GM23338 (cell line): ENCODE results near the gene RAD51AP2. TPM values are rescaled to one million over a fixed set of nuclear protein-coding genes. Genes with fewer than 3 reads are reported as not detected.
A peak's percentile ranks its signal among the peaks of the same experiment; 100 is the strongest.

Experiments
- ATAC-seq: fragments of 200-7000 bp; cut with Tn5 transposase; 3 replicates; pipeline ENCODE4 v1.9.1; 2020
- DNase-seq: peaks from one replicate; pipeline ENCODE4 v3.0.0-alpha.2; 2015; ENCODE audit warnings: low spot score
- H2AFZ ChIP-seq: fragments of 200-600 bp; sonication (generic); 2 replicates; pipeline ENCODE4 v1.8.0; 2016; ENCODE audit warnings: antibody characterized with exemption, mild to moderate bottlenecking, moderate library complexity
- H3F3A ChIP-seq: fragments of 200-600 bp; sonication (generic); replicated peaks from 2 replicates; pipeline ENCODE4 v1.8.0; 2017; ENCODE audit warnings: antibody characterized with exemption, mixed run types, low read depth
- H3K27ac ChIP-seq: fragments of 200-600 bp; sonication (generic); 2 replicates; pipeline ENCODE4 v1.6.1; 2016; ENCODE audit warnings: low read depth
- H3K27me3 ChIP-seq: fragments of 200-600 bp; sonication (generic); 2 replicates; pipeline ENCODE4 v1.8.0; 2016; ENCODE audit warnings: mild to moderate bottlenecking, mixed run types, moderate library complexity; ENCODE audit not compliant: insufficient read depth
- H3K36me3 ChIP-seq: fragments of 200-600 bp; sonication (generic); 2 replicates; pipeline ENCODE4 v1.8.0; 2016; ENCODE audit warnings: mild to moderate bottlenecking; ENCODE audit not compliant: insufficient read depth
- H3K4me1 ChIP-seq: fragments of 200-600 bp; sonication (generic); 2 replicates; pipeline ENCODE4 v1.8.0; 2016; ENCODE audit warnings: mild to moderate bottlenecking, moderate library complexity; ENCODE audit not compliant: insufficient read depth
- H3K4me2 ChIP-seq: fragments of 200-600 bp; sonication (generic); 2 replicates; pipeline ENCODE4 v1.7.1; 2017; ENCODE audit warnings: mixed run types
- H3K4me3 ChIP-seq: fragments of 200-600 bp; sonication (generic); 2 replicates; pipeline ENCODE4 v1.6.1; 2016; ENCODE audit warnings: mixed run types
- H3K79me2 ChIP-seq: fragments of 200-600 bp; sonication (generic); replicated peaks from 2 replicates; pipeline ENCODE4 v1.8.0; 2017; ENCODE audit warnings: mild to moderate bottlenecking; ENCODE audit not compliant: insufficient read depth
- H3K9me2 ChIP-seq: fragments of 200-600 bp; sonication (generic); 2 replicates; pipeline ENCODE4 v1.8.0; 2017; ENCODE audit not compliant: insufficient read depth
- H4K20me1 ChIP-seq: fragments of 200-600 bp; sonication (generic); replicated peaks from 2 replicates; pipeline ENCODE4 v1.8.0; 2017; ENCODE audit warnings: mild to moderate bottlenecking; ENCODE audit not compliant: insufficient read depth
- H3K27ac Mint-ChIP-seq: 2 replicates; pipeline ENCODE4 v1.8.0; 2020; ENCODE audit warnings: inconsistent platforms, mild to moderate bottlenecking, moderate library complexity, mixed read lengths
- H3K27me3 Mint-ChIP-seq: 3 replicates; pipeline ENCODE4 v1.8.0; 2022; ENCODE audit warnings: low read depth, mild to moderate bottlenecking, moderate library complexity, mixed read lengths, inconsistent platforms; ENCODE audit not compliant: insufficient read depth, poor library complexity
- H3K36me3 Mint-ChIP-seq: 3 replicates; pipeline ENCODE4 v1.8.0; 2021; ENCODE audit warnings: low read depth, mild to moderate bottlenecking, inconsistent platforms, moderate library complexity, mixed read lengths
- H3K4me1 Mint-ChIP-seq: 3 replicates; pipeline ENCODE4 v1.8.0; 2020; ENCODE audit warnings: mild to moderate bottlenecking, inconsistent platforms, mixed read lengths
- H3K4me3 Mint-ChIP-seq: 3 replicates; pipeline ENCODE4 v1.8.0; 2021; ENCODE audit warnings: moderate library complexity, mild to moderate bottlenecking, inconsistent platforms, mixed read lengths
- H3K9me3 Mint-ChIP-seq: 3 replicates; pipeline ENCODE4 v1.8.0; 2020; ENCODE audit warnings: moderate library complexity, mild to moderate bottlenecking, inconsistent platforms, mixed read lengths
- CREB1 ChIP-seq: fragments of 250-450 bp; sonication (Bioruptor Pico); IDR thresholded peaks from 2 replicates; pipeline ENCODE4 v1.5.0; 2020; ENCODE audit warnings: low read depth, mild to moderate bottlenecking, moderate library complexity
- EZH2 ChIP-seq: fragments of 200-600 bp; sonication (generic); IDR thresholded peaks from one replicate; pipeline ENCODE4 v1.8.0; 2017; ENCODE audit warnings: antibody characterized with exemption, mild to moderate bottlenecking, low read depth; ENCODE audit not compliant: unreplicated experiment
- EZH2phosphoT487 ChIP-seq: fragments of 200-600 bp; sonication (generic); IDR thresholded peaks from one replicate; pipeline ENCODE4 v1.8.1; 2018; ENCODE audit warnings: antibody characterized with exemption; ENCODE audit not compliant: unreplicated experiment
- POLR2AphosphoS5 ChIP-seq: IDR thresholded peaks from 2 replicates; pipeline ENCODE4 v1.6.1; 2016; ENCODE audit warnings: antibody characterized with exemption, low read depth
- ZNF114 ChIP-seq: fragments of 250-450 bp; sonication (Bioruptor Pico); IDR thresholded peaks from 2 replicates; pipeline ENCODE4 v1.5.0; 2020; ENCODE audit warnings: mild to moderate bottlenecking, moderate library complexity
- polyA plus RNA-seq: library from polyadenylated mRNA; unstranded; fragments of >200 nt; fragmentation: Nextera tagmentation; extraction: Ambion mirVana; gene quantifications from 2 replicates; pipeline ENCODE4 v1.2.1, GENCODE V29; 2016
- total RNA-seq: library from RNA; depleted of rRNA; stranded (reverse); fragments of >200 nt; shearing (Covaris generic); gene quantifications from 2 replicates; pipeline ENCODE4 v1.2.3, GENCODE V29; 2014
- TF ChIP-seq, protein P1 (sequence below): IDR thresholded peaks from 2 replicates; pipeline ENCODE4 v1.6.1; 2016; ENCODE audit warnings: antibody characterized with exemption
- TF ChIP-seq, protein P2 (sequence below), 2 experiments: fragments of 200-600 bp in 1 of 2; sonication (generic) in 1 of 2; conservative IDR thresholded peaks; 2 replicates each; pipeline versions ENCODE4 v1.5.1 to v1.6.1; 2016 to 2017; ENCODE audit warnings: antibody characterized with exemption in 2 of 2, low read depth in 2 of 2, mild to moderate bottlenecking in 2 of 2, moderate library complexity in 1 of 2

Gene RAD51AP2
- total and polyA plus RNA-seq, 2 experiments from 2014 or later, result 0.16 to 0.38 TPM

DNA sequence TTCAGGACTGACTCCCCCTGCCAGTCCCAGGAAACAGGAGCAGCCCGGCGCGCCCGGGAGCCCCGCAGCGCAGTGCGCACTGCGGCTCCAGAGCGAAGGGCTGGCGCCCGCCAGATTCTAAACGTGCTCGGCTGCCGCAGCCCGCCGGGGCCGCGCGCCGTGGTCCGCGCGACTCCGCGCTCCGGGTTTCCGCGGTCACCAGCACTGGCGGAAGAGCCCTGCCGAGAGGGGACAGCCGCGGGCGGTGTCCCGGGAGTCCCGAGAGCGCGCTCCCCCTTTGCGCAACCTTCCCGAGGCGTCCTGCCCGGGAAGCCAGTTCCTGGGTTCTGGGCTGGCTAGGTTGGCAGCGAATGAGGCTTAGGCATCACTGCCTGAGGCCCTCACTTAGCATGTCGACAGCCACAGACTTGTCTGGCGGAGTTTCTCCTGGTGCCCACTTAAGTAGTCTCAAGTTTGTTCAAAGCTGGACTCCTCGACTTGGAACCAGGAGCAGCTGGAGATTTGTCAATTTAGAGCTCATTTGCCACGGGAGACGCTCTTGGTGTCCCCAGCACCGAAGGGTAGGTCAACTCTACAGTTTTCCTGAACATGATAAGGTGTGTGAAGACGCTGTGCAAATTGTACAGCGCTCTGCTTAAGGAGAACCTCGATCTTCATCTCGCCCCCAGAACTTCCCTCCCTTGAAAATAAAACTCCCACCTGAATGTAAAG, 20.8 kb upstream of the RAD51AP2 start:
- H3K27ac Mint-ChIP-seq, result peak overlapping the region; percentile 97
- peaks cover 27% of the 10 kb centered on the region for H3K79me2 ChIP-seq
- peak overlapping the region; percentile 77; the same call in 1 of the 2 replicates for H2AFZ ChIP-seq
- peaks cover 22% of the 10 kb centered on the region for H3K4me1 ChIP-seq
- no peaks in the 10 kb centered on the region for H3K9me2 ChIP-seq
- ATAC-seq (peak; percentile 62), DNase-seq (peak; percentile 81)
- no peaks in the 10 kb centered on the region for H3K36me3 ChIP-seq
- peak overlapping the region; percentile 93 for H3K27ac ChIP-seq
- peaks cover 30% of the 10 kb centered on the region for H3K4me1 Mint-ChIP-seq
- H3K4me3 Mint-ChIP-seq, result peak overlapping the region; percentile 93
- no peaks in the 10 kb centered on the region; the same call in 2 of the 3 replicates for H3K9me3 Mint-ChIP-seq
- peak overlapping the region; percentile 82 for H3K4me2 ChIP-seq
- no peaks in the 10 kb centered on the region for H4K20me1 ChIP-seq
- no peaks in the 10 kb centered on the region for H3K36me3 Mint-ChIP-seq
- TF ChIP-seq POLR2AphosphoS5, result peak; percentile 65
- TF ChIP-seq, protein P1, sequence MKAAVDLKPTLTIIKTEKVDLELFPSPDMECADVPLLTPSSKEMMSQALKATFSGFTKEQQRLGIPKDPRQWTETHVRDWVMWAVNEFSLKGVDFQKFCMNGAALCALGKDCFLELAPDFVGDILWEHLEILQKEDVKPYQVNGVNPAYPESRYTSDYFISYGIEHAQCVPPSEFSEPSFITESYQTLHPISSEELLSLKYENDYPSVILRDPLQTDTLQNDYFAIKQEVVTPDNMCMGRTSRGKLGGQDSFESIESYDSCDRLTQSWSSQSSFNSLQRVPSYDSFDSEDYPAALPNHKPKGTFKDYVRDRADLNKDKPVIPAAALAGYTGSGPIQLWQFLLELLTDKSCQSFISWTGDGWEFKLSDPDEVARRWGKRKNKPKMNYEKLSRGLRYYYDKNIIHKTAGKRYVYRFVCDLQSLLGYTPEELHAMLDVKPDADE, result peak; percentile 48; the same call in 1 of the 2 replicates
- TF ChIP-seq CREB1, result 0 out of 2 replicates have a peak, but pooled peaks have one; percentile 31
- TF ChIP-seq, protein P2, sequence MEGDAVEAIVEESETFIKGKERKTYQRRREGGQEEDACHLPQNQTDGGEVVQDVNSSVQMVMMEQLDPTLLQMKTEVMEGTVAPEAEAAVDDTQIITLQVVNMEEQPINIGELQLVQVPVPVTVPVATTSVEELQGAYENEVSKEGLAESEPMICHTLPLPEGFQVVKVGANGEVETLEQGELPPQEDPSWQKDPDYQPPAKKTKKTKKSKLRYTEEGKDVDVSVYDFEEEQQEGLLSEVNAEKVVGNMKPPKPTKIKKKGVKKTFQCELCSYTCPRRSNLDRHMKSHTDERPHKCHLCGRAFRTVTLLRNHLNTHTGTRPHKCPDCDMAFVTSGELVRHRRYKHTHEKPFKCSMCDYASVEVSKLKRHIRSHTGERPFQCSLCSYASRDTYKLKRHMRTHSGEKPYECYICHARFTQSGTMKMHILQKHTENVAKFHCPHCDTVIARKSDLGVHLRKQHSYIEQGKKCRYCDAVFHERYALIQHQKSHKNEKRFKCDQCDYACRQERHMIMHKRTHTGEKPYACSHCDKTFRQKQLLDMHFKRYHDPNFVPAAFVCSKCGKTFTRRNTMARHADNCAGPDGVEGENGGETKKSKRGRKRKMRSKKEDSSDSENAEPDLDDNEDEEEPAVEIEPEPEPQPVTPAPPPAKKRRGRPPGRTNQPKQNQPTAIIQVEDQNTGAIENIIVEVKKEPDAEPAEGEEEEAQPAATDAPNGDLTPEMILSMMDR (conservative IDR thresholded peaks at IDR 0.05; ENCODE audit: low read depth in 2 of 2), result 0 out of 4 replicates have a peak, but pooled peaks of 1 of the 2 experiments have one; percentile 3
- TF ChIP-seq ZNF114 (CRISPR knock-in tag), result no peak
- peaks cover 13% of the 10 kb centered on the region for H3K27me3 ChIP-seq
- H3F3A ChIP-seq, result peaks cover 13% of the 10 kb centered on the region
- H3K4me3 ChIP-seq, result peak overlapping the region; percentile 82
- peaks cover 16% of the 10 kb centered on the region for H3K27me3 Mint-ChIP-seq

DNA sequence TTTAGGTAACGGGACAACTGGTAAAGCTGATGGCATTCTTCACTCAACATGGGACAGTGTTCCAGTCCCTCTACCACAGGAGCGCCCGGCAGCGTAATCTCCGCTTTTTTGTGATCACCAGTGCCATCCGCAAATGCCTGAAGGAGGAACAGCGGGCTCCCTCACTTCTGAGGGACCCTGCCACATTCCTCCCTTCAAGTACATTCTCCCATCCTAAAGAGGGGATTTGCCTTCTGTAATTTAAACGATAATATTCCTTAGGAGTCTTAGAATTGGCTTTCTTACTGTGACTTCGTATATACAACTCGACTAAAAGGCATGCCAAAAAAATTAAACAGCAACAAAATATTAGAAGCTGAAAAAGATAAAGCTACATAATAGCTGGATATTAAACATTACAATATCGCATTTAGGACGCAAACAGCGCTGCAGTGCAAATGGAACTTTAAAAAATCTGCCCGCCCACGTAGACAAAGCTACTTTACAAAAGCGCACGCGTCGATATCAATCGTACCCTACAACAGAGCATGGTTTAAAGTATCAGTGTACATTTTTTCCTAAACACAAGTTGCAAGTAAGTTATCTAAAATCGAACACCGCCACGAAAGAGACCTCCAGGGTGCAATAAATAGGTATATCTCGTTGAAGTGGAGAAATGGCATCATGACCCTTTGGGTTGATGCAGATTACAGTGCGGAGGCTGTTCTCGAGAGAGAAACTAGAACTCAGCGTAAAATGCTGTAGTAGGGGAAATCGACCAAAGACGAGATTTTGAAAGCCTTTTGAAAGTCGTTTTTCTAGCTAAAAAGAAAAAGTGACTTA, 20.0 kb upstream of the RAD51AP2 start:
- Mint-ChIP-seq H3K4me3 (peak overlapping the region; percentile 79), H3K27me3 (peaks cover 16% of the 10 kb centered on the region), H3K9me3 (no peaks in the 10 kb centered on the region; the same call in 2 of the 3 replicates), H3K27ac (peak overlapping the region; percentile 14; the same call in 1 of the 2 replicates), H3K36me3 (no peaks in the 10 kb centered on the region), H3K4me1 (peaks cover 26% of the 10 kb centered on the region)
- DNase-seq (peak; percentile 86), ATAC-seq (peak; percentile 23)
- H3K4me2 ChIP-seq, result peak overlapping the region; percentile 82
- H2AFZ ChIP-seq, result peak overlapping the region; percentile 77; the same call in 1 of the 2 replicates
- H3K27me3 ChIP-seq, result peaks cover 13% of the 10 kb centered on the region
- no peaks in the 10 kb centered on the region for H3K36me3 ChIP-seq
- H4K20me1 ChIP-seq, result no peaks in the 10 kb centered on the region
- peaks cover 27% of the 10 kb centered on the region for H3K79me2 ChIP-seq
- peaks cover 12% of the 10 kb centered on the region for H3F3A ChIP-seq
- no peaks in the 10 kb centered on the region for H3K9me2 ChIP-seq
- H3K4me3 ChIP-seq, result peak overlapping the region; percentile 82
- H3K4me1 ChIP-seq, result peaks cover 22% of the 10 kb centered on the region
- no peak for TF ChIP-seq EZH2phosphoT487
- peak; percentile 43 for TF ChIP-seq EZH2
- no peak overlapping the region for H3K27ac ChIP-seq
